SK-N-MC (cell line): ENCODE results near the gene ZNF699.

Source experiments
- EZH2 ChIP-seq: fragments of 200-600 bp; sonication (generic); IDR thresholded peaks from one replicate; pipeline ENCODE4 v1.6.1; 2017; ENCODE audit warnings: antibody characterized with exemption
- POLR2AphosphoS5 ChIP-seq: IDR thresholded peaks from 2 replicates; pipeline ENCODE4 v1.6.1; 2012; ENCODE audit warnings: mild to moderate bottlenecking, low read depth, low read length, borderline replicate concordance

DNA sequence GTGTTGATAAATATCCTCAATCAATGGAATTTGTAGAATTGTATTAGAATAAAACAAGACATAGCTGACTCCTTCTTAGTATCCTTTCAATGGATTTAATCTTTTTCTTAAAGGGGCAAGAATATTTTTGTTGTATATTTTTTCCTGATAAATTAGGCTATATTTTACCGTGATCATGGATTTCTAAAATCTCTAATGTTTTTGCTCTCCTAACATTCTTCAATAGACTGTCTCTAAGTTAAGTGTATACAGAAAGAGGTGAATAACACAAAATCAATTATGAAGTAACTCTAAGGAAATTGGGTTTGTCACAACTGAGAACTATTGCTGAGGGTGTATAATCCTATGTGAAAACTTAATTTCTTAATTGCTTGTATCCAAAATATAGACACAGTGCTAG lies 59.0 kb downstream of the ZNF699 start, which contains the start of gene OR7E24:
- no peak for TF ChIP-seq EZH2
- TF ChIP-seq POLR2AphosphoS5, result no peak
